Stimulated activated CD4-positive, alpha-beta T cell treated with anti-CD3 and anti-CD28 coated beads, Interleukin-2, amount 100 ng/mL, for 24 hours (primary cell): ENCODE measurements around the gene ARID2.

ENCODE experiments used
- DNase-seq, 2 donors: peaks; one replicate each; pipeline ENCODE4 v3.0.0-alpha.2; 2020

Gene ARID2

DNA sequence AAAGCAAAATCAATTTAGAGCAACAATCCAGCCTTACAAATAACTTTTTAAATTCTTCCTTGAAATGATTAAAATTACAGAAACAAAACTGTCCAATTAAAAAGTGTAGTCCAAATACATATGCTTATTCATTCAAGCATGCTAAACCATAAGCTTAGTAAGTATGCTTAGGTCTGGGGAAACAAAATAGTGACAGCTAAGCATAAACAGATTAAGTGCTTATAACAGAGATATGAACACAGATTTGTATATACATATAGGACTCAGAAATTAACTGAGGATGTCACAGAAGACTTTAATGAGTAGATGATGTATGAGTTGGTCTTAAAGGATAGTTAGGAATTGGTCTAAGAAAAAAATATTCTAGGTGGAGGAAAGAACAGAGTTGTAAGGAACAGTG is 219.0 kb downstream of the ARID2 start:
- no peak for DNase-seq
